GM23338 (cell line): ENCODE data around the gene NFIC.

Source experiments
- CREB1 ChIP-seq: fragments of 250-450 bp; sonication (Bioruptor Pico); IDR thresholded peaks from 2 replicates; pipeline ENCODE4 v1.5.0; 2020; ENCODE audit warnings: low read depth, mild to moderate bottlenecking, moderate library complexity
- EZH2 ChIP-seq: fragments of 200-600 bp; sonication (generic); IDR thresholded peaks from one replicate; pipeline ENCODE4 v1.8.0; 2017; ENCODE audit warnings: antibody characterized with exemption, mild to moderate bottlenecking, low read depth; ENCODE audit not compliant: unreplicated experiment
- EZH2phosphoT487 ChIP-seq: fragments of 200-600 bp; sonication (generic); IDR thresholded peaks from one replicate; pipeline ENCODE4 v1.8.1; 2018; ENCODE audit warnings: antibody characterized with exemption; ENCODE audit not compliant: unreplicated experiment
- JUNB ChIP-seq: IDR thresholded peaks from one replicate; pipeline ENCODE4 v1.6.1; 2016; ENCODE audit warnings: antibody characterized with exemption; ENCODE audit not compliant: unreplicated experiment
- NANOG ChIP-seq: IDR thresholded peaks from 2 replicates; pipeline ENCODE4 v1.6.1; 2016; ENCODE audit warnings: antibody characterized with exemption, borderline replicate concordance
- POLR2AphosphoS5 ChIP-seq: IDR thresholded peaks from 2 replicates; pipeline ENCODE4 v1.6.1; 2016; ENCODE audit warnings: antibody characterized with exemption, low read depth
- STAT1 ChIP-seq: IDR thresholded peaks from one replicate; pipeline ENCODE4 v1.6.1; 2016; ENCODE audit warnings: antibody characterized with exemption; ENCODE audit not compliant: unreplicated experiment
- ZNF114 ChIP-seq: fragments of 250-450 bp; sonication (Bioruptor Pico); IDR thresholded peaks from 2 replicates; pipeline ENCODE4 v1.5.0; 2020; ENCODE audit warnings: mild to moderate bottlenecking, moderate library complexity
- ZNF331 ChIP-seq: fragments of 250-450 bp; sonication (Bioruptor Pico); IDR thresholded peaks from 2 replicates; pipeline ENCODE4 v1.5.0; 2020; ENCODE audit warnings: low read depth, mild to moderate bottlenecking, moderate library complexity
- TF ChIP-seq, protein P1 (sequence below), 2 experiments: fragments of 200-600 bp in 1 of 2; sonication (generic) in 1 of 2; conservative IDR thresholded peaks; 2 replicates each; pipeline versions ENCODE4 v1.5.1 to v1.6.1; 2016 to 2017; ENCODE audit warnings: antibody characterized with exemption in 2 of 2, low read depth in 2 of 2, mild to moderate bottlenecking in 2 of 2, moderate library complexity in 1 of 2
- TF ChIP-seq, protein P2 (sequence below): fragments of 250-450 bp; sonication (Bioruptor Pico); IDR thresholded peaks from 2 replicates; pipeline ENCODE4 v1.5.0; 2020; ENCODE audit warnings: mild to moderate bottlenecking, moderate library complexity
- TF ChIP-seq, protein P3 (sequence below): IDR thresholded peaks from 2 replicates; pipeline ENCODE4 v1.6.1; 2016; ENCODE audit warnings: antibody characterized with exemption
- TF ChIP-seq, protein P4 (sequence below): IDR thresholded peaks from one replicate; pipeline ENCODE4 v1.6.1; 2018; ENCODE audit warnings: antibody characterized with exemption; ENCODE audit not compliant: unreplicated experiment

DNA sequence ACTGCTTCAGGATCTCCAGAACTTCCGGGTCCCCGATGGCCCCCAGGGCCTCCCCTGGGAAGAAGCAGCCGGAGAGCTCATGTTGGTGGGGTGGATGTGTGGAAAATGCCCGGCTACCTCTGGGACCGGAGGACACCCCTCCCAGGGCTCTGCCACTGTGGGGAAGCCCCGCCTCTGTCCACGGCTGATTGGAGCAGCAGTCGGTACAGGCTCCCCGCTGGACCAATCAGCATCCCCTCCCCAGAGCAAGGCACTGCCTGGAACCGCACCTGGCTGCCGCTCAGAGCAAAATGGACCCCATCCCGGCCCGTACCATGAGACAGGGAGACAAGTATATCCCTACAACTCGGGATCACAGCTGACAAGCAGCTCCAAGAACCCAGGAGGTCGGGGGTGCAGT is 127.7 kb downstream of the NFIC start:
- no peak for TF ChIP-seq EZH2
- TF ChIP-seq, protein P1, sequence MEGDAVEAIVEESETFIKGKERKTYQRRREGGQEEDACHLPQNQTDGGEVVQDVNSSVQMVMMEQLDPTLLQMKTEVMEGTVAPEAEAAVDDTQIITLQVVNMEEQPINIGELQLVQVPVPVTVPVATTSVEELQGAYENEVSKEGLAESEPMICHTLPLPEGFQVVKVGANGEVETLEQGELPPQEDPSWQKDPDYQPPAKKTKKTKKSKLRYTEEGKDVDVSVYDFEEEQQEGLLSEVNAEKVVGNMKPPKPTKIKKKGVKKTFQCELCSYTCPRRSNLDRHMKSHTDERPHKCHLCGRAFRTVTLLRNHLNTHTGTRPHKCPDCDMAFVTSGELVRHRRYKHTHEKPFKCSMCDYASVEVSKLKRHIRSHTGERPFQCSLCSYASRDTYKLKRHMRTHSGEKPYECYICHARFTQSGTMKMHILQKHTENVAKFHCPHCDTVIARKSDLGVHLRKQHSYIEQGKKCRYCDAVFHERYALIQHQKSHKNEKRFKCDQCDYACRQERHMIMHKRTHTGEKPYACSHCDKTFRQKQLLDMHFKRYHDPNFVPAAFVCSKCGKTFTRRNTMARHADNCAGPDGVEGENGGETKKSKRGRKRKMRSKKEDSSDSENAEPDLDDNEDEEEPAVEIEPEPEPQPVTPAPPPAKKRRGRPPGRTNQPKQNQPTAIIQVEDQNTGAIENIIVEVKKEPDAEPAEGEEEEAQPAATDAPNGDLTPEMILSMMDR (conservative IDR thresholded peaks at IDR 0.05; ENCODE audit: low read depth in 2 of 2) = no peak
- TF ChIP-seq, protein P2, sequence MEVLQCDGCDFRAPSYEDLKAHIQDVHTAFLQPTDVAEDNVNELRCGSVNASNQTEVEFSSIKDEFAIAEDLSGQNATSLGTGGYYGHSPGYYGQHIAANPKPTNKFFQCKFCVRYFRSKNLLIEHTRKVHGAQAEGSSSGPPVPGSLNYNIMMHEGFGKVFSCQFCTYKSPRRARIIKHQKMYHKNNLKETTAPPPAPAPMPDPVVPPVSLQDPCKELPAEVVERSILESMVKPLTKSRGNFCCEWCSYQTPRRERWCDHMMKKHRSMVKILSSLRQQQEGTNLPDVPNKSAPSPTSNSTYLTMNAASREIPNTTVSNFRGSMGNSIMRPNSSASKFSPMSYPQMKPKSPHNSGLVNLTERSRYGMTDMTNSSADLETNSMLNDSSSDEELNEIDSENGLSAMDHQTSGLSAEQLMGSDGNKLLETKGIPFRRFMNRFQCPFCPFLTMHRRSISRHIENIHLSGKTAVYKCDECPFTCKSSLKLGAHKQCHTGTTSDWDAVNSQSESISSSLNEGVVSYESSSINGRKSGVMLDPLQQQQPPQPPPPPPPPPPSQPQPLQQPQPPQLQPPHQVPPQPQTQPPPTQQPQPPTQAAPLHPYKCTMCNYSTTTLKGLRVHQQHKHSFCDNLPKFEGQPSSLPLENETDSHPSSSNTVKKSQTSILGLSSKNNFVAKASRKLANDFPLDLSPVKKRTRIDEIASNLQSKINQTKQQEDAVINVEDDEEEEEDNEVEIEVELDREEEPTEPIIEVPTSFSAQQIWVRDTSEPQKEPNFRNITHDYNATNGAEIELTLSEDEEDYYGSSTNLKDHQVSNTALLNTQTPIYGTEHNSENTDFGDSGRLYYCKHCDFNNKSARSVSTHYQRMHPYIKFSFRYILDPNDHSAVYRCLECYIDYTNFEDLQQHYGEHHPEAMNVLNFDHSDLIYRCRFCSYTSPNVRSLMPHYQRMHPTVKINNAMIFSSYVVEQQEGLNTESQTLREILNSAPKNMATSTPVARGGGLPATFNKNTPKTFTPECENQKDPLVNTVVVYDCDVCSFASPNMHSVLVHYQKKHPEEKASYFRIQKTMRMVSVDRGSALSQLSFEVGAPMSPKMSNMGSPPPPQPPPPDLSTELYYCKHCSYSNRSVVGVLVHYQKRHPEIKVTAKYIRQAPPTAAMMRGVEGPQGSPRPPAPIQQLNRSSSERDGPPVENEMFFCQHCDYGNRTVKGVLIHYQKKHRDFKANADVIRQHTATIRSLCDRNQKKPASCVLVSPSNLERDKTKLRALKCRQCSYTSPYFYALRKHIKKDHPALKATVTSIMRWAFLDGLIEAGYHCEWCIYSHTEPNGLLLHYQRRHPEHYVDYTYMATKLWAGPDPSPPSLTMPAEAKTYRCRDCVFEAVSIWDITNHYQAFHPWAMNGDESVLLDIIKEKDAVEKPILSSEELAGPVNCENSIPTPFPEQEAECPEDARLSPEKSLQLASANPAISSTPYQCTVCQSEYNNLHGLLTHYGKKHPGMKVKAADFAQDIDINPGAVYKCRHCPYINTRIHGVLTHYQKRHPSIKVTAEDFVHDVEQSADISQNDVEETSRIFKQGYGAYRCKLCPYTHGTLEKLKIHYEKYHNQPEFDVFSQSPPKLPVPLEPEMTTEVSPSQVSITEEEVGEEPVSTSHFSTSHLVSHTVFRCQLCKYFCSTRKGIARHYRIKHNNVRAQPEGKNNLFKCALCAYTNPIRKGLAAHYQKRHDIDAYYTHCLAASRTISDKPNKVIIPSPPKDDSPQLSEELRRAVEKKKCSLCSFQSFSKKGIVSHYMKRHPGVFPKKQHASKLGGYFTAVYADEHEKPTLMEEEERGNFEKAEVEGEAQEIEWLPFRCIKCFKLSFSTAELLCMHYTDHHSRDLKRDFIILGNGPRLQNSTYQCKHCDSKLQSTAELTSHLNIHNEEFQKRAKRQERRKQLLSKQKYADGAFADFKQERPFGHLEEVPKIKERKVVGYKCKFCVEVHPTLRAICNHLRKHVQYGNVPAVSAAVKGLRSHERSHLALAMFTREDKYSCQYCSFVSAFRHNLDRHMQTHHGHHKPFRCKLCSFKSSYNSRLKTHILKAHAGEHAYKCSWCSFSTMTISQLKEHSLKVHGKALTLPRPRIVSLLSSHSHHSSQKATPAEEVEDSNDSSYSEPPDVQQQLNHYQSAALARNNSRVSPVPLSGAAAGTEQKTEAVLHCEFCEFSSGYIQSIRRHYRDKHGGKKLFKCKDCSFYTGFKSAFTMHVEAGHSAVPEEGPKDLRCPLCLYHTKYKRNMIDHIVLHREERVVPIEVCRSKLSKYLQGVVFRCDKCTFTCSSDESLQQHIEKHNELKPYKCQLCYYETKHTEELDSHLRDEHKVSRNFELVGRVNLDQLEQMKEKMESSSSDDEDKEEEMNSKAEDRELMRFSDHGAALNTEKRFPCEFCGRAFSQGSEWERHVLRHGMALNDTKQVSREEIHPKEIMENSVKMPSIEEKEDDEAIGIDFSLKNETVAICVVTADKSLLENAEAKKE (CRISPR knock-in tag) = no peak
- TF ChIP-seq POLR2AphosphoS5 = no peak
- no peak for TF ChIP-seq JUNB
- TF ChIP-seq, protein P3, sequence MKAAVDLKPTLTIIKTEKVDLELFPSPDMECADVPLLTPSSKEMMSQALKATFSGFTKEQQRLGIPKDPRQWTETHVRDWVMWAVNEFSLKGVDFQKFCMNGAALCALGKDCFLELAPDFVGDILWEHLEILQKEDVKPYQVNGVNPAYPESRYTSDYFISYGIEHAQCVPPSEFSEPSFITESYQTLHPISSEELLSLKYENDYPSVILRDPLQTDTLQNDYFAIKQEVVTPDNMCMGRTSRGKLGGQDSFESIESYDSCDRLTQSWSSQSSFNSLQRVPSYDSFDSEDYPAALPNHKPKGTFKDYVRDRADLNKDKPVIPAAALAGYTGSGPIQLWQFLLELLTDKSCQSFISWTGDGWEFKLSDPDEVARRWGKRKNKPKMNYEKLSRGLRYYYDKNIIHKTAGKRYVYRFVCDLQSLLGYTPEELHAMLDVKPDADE = no peak
- no peak for TF ChIP-seq CREB1 (CRISPR knock-in tag)
- no peak for TF ChIP-seq ZNF114 (CRISPR knock-in tag)
- TF ChIP-seq, protein P4, sequence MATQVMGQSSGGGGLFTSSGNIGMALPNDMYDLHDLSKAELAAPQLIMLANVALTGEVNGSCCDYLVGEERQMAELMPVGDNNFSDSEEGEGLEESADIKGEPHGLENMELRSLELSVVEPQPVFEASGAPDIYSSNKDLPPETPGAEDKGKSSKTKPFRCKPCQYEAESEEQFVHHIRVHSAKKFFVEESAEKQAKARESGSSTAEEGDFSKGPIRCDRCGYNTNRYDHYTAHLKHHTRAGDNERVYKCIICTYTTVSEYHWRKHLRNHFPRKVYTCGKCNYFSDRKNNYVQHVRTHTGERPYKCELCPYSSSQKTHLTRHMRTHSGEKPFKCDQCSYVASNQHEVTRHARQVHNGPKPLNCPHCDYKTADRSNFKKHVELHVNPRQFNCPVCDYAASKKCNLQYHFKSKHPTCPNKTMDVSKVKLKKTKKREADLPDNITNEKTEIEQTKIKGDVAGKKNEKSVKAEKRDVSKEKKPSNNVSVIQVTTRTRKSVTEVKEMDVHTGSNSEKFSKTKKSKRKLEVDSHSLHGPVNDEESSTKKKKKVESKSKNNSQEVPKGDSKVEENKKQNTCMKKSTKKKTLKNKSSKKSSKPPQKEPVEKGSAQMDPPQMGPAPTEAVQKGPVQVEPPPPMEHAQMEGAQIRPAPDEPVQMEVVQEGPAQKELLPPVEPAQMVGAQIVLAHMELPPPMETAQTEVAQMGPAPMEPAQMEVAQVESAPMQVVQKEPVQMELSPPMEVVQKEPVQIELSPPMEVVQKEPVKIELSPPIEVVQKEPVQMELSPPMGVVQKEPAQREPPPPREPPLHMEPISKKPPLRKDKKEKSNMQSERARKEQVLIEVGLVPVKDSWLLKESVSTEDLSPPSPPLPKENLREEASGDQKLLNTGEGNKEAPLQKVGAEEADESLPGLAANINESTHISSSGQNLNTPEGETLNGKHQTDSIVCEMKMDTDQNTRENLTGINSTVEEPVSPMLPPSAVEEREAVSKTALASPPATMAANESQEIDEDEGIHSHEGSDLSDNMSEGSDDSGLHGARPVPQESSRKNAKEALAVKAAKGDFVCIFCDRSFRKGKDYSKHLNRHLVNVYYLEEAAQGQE = no peak
- no peak for TF ChIP-seq EZH2phosphoT487
- no peak for TF ChIP-seq ZNF331
- TF ChIP-seq NANOG = no peak
- no peak for TF ChIP-seq STAT1
